ENCODE data around the gene AFF1.

DNA sequence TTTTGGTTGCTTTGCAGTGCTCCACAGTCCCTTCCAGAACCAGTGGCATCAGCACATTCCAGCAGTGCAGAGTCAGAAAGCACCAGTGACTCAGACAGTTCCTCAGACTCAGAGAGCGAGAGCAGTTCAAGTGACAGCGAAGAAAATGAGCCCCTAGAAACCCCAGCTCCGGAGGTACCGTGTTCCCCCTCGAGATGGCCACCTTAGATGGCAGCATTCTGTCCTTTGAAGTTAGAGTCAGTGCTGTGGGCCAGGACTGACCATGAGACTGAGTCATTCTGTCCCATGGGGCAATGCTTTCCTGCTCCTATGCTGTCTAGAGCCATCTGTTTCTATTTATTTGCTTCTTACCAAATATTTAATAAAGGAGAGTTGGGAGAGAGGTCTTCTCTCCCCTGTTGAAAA is 173.3 kb downstream of the AFF1 start:
- TF ChIP-seq POLR2AphosphoS5 (IDR thresholded peaks at IDR 0.05; ENCODE audit: low read depth, low read length) (no peak), TCF7L2 (IDR thresholded peaks at IDR 0.05; ENCODE audit: low read depth, low read length) (no peak), SIN3A (IDR thresholded peaks at IDR 0.05; ENCODE audit: borderline replicate concordance, insufficient read depth, low read depth, low read length) (no peak)
- TF ChIP-seq, protein P1, sequence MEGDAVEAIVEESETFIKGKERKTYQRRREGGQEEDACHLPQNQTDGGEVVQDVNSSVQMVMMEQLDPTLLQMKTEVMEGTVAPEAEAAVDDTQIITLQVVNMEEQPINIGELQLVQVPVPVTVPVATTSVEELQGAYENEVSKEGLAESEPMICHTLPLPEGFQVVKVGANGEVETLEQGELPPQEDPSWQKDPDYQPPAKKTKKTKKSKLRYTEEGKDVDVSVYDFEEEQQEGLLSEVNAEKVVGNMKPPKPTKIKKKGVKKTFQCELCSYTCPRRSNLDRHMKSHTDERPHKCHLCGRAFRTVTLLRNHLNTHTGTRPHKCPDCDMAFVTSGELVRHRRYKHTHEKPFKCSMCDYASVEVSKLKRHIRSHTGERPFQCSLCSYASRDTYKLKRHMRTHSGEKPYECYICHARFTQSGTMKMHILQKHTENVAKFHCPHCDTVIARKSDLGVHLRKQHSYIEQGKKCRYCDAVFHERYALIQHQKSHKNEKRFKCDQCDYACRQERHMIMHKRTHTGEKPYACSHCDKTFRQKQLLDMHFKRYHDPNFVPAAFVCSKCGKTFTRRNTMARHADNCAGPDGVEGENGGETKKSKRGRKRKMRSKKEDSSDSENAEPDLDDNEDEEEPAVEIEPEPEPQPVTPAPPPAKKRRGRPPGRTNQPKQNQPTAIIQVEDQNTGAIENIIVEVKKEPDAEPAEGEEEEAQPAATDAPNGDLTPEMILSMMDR (IDR thresholded peaks at IDR 0.05), result no peak
- TF ChIP-seq, protein P2, sequence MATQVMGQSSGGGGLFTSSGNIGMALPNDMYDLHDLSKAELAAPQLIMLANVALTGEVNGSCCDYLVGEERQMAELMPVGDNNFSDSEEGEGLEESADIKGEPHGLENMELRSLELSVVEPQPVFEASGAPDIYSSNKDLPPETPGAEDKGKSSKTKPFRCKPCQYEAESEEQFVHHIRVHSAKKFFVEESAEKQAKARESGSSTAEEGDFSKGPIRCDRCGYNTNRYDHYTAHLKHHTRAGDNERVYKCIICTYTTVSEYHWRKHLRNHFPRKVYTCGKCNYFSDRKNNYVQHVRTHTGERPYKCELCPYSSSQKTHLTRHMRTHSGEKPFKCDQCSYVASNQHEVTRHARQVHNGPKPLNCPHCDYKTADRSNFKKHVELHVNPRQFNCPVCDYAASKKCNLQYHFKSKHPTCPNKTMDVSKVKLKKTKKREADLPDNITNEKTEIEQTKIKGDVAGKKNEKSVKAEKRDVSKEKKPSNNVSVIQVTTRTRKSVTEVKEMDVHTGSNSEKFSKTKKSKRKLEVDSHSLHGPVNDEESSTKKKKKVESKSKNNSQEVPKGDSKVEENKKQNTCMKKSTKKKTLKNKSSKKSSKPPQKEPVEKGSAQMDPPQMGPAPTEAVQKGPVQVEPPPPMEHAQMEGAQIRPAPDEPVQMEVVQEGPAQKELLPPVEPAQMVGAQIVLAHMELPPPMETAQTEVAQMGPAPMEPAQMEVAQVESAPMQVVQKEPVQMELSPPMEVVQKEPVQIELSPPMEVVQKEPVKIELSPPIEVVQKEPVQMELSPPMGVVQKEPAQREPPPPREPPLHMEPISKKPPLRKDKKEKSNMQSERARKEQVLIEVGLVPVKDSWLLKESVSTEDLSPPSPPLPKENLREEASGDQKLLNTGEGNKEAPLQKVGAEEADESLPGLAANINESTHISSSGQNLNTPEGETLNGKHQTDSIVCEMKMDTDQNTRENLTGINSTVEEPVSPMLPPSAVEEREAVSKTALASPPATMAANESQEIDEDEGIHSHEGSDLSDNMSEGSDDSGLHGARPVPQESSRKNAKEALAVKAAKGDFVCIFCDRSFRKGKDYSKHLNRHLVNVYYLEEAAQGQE (IDR thresholded peaks at IDR 0.05; ENCODE audit: insufficient read depth in 1 of 2, low read depth in 2 of 2, low read length in 1 of 2), result no peak

Measured in Panc1 (cell line).